GM21360 (cell line): ENCODE measurements around the gene SMARCA4.

Experiments
- ATAC-seq: cut with Tn5 transposase; IDR thresholded peaks from one replicate; pipeline ENCODE4 v1.9.1; 2021; ENCODE audit warnings: mild to moderate bottlenecking, moderate library complexity; ENCODE audit not compliant: unreplicated experiment

The SMARCA4 gene

DNA sequence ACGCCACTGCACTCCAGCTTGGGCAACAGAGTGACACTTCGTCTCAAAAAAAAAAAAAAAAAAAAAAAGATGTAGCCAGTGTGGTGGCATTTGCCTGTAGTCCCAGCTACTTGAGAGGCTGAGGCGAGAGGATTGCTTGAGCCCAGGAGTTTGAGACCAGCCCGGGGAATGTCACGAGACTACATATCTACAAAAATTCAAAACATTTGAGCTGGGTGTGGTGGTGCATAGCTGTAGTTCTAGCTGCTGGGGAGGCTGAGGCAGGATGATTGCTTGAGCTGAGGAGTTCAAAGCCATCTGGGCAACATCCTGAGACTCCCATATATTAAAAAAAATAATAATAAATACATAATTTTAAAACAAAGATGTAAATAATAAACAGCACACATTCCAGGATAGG lies 46.6 kb downstream of the SMARCA4 start:
- no peak for ATAC-seq

DNA sequence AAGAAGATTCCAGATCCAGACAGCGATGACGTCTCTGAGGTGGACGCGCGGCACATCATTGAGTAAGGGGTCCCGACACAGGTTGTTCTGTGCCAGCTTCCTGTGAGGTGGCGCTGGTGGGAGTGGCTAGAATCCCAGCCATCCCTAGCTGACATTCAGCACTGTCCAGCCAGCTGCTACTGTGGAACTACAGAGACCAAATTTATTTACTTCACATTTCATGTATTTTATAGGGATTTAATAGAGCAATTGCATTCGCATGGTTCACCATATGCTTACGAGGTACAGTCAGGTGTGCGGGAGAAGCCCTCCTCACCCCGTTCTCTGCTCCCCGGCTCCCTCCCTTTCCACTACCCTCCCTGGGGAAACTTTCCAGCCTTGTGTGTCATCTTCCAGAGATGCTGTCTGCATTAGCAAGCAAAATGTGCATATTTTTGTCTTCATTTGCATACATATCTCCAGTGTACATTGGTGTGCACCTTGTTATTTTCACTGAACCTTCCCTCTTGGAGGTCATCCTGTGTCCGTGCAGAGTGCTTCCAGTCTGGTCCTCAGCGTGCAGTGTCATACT lies 47.2 kb downstream of the SMARCA4 start:
- ATAC-seq: no peak

DNA sequence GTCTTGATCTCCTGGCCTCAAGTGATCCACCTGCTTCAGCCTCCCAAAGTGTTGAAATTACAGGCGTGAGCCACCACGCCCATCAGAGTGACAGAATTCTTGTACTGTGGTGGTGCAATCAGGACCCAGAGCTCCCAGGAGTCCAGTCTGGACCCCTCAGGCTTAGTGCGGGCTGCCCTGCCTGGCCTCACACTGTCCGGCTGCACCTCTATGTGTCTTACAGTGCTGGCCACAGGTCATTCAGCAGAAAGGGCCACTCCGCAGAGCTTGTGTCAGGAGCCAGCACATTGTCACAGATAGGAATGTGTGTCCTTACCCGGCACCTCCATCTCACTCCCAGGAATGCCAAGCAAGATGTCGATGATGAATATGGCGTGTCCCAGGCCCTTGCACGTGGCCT lies 49.2 kb downstream of the SMARCA4 start:
- ATAC-seq: no peak

DNA sequence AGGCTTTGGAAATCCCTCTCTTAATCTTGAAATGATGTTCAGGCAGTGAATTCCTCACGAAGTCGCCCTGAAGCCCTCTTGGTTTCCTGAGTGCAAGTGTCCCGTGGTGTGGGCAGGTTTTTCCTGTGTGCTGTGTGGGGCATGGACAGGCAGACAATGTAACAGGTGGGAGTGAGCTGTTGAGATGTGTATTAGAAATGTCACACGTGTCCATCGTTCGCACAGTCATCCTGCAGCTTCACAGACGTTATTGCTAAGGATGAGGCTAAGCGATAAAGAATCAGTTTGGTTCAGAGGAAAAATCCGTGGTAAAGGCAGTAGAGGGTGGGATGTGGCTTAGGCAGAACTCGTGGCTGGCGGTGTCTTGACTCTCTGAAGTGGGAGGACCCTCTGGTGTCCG lies 51.7 kb downstream of the SMARCA4 start:
- ATAC-seq: no peak

DNA sequence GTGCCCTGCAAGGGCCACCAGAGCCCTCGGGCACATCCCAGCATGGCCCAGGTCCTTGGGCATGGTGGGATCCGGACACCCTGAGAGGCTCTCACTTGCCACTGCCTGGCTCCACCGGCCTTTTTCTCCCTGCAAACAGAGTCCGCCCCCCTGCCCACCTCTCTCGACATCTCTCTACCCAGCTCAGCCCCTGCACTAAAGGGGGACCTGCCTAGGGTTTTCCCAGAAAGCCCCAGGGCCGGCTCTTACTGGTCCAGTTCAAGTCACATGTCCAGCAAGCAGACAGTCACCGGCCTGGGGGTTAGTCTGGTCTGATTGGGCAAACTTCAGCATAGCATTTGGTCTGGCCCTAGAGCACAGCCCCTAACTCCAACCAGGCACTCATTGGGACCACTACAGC lies 52.9 kb downstream of the SMARCA4 start:
- no peak for ATAC-seq

DNA sequence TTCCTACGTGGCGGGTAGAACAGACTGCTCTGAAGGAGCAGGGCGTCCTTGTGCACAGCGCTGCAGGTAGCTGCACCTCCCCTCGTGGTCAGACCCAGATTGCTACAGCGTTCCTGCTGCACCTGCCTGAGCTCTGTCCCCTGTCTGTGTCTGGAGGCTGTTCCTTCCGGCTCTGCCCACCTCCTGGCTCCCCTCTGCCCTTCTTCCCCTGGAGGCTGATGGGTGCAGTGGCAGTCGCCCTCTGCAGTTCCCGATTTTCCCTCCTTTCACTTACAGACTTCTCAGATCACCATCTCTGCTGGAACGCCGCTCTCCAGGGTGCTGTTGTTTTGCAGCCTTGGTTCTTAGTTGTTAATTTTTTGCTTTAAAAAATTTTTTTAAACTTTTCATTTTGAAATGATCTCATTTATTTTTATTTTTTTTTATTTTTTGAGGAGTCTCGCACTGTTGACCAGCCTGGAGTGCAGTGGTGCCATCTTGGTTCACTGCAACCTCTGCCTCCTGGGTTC lies 53.6 kb downstream of the SMARCA4 start:
- no peak for ATAC-seq

DNA sequence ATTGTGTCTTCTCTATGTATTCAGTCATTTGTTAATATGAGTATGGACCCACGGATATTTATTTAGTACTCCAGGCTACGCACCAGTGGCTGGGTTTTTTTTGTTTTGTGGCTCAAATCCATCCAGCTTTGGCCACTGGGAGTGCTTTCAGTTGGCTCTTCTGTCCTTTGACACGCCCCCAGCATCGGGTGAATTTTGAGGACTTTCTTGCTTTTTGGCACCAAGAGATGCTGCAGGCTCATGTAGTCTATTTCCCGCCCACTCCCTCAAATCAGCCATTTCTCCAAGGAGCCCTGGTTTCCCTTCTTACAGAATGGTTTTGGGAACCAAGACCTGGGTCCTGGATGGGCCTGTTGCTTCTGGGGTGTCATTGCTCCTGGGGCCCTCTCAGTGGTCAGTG lies 55.8 kb downstream of the SMARCA4 start:
- ATAC-seq: no peak

DNA sequence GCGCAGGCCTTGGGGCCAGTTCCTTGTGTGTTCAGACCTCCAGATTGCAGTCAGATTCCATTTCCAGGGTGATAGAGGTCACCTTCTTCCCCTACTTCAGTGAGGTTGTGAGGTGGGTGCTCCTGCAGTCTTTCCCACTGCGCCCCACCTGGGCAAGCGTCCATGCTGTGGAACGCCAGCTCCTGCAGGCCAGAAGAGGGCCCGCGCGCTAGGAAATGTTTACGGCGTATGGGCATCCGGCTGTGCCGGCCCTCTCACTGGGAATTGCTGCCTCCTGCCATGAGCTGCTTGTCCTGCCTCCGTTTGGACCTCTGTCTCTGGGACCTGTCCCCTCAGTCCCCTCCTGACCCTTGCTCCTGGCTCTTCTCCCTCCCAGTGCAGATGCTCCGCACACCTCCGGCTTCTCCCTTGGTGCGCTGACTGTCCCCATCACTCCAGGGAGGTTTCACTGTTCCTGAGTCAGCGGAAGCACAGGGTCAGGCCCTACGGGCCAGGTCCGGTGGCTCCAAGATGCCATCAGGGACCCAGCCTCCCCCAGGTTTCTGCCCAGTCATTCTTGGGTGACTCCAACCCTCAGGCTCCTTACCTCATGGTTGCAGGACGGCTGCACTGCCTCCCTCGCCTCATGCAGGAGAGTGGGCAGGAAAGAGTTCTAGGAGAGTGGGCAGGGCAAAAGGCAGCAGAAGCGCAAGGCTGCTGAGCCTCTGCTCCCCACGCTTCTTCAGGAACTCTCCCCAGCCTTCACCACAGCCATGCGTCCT lies 56.6 kb downstream of the SMARCA4 start:
- no peak for ATAC-seq

DNA sequence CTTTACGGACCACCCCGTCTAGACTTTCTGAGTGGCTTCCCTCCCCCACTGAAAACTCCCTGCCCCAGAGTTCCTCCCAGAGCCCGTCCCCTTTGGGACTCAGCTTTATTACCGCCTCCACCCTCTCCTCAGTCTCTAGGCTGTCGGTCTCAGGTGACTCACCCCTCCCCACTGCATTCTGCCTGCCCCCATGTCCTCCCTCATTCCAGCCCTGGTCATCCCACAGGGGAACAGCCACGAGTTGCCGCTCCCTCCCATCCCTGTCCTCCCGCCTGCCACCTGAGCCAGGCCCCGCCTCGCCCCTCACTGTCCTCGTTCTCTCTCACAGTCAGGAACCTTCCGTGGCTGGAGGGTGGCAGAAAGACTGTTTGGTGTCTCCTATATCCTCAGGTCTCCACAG lies 57.3 kb downstream of the SMARCA4 start:
- no peak for ATAC-seq

DNA sequence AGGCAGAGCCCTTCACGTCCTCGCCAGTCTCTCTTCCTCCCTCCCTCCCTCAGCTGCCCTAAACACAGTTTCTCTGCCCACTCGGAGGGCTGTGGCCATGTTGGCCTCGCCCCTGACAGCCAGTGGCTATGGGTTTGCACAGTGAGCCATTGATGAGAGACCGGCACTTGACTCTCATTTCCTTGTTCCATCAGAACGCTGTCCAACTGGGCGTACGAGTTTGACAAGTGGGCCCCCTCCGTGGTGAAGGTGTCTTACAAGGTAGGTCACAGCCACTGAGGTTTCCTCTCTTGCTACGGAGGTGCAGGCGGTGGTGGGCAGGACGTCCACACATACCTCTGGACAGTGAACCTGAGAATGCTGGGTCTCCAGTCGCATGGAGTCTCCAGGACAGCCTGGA lies 57.9 kb downstream of the SMARCA4 start:
- no peak for ATAC-seq

DNA sequence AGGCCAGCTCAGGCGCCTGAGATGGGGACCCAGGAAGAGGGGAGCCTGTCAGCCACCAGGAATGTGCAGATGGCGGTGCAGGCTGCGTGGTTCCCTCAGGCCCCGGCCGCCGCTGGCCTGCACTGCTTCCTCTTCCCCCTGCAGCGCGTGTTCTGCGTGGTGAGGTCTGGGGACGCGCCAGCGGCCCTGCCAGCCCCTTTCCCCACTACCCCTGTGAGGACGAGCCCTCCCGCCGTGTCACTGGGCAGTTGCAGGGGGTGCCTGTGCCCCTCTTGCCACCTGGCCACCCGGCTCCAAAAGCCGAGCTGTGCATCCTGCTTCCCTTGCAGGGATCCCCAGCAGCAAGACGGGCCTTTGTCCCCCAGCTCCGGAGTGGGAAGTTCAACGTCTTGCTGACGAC lies 58.4 kb downstream of the SMARCA4 start:
- no peak for ATAC-seq

DNA sequence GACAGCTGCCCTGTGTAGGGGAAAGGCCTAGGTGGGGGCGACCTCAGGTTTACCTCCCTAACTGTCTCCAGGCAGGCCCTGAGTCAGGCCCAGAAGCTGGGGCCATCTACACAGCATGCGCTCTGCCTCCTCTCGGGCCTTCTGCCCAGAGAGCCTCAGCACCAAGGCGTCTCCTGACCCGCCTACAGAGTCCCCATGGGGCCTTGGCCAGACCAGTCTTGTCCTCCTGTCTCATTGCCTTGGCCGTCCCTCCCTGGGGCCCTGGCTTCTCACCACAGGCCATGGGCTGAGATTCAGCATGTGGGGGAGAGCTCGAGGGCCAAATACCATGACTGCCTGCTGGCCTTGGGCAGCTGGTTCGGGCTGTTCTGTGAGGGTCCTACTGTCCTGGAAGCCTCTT lies 59.0 kb downstream of the SMARCA4 start:
- ATAC-seq: no peak

DNA sequence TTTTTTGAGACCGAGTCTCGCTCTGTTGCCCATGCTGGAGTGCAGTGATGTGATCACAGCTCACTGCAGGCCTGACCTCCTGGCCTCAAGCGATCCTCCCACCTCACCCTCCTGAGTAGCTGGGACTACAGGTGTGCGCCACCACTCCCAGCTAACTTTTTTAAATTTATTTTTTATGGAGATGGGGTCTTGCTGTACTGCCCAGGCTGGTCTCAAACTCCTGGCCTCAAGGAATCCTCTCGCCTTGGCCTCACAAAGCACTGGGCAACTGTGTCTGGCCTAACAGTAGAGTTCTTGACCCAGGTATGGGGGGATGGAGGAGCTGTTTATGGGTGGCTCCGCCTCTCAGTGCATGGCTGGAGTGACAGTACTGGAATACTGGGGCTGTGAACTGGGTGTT lies 59.6 kb downstream of the SMARCA4 start:
- no peak for ATAC-seq

DNA sequence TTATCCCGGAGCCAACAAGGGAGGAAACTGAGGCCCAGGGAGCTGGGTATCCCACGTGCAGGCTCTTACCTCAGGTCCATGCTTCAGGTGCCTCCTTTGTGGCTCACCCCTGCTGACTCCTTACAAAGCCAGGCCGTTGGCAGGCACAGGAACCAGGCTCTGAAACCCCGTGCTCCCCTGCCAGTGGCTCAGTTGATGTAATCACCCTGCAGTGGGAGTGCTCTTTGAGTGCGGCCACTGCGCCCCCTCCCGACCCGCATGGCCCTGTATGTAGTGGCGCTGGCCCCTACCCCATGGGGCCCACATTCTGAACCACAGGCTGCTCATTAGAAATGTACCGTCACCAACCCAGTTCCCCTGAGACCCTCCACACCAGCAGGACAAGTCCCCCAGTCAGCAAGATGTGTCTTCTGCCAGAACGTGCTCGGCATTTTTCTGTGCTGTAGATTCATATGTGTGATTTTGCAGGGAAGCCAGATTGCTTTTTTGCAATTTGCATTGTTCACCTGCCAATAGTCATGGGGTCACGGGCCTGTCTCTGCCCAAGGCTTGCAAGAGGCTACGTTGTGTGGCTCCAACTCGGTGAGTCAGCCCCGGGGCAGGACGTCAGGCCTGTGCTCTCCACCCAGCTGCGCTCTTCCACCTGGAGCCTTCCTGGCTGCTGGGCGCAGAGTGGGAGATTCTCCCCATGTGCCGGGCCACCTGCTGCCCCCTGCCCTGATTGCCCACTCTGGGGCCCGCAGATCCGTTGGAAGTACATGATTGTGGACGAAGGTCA lies 60.3 kb downstream of the SMARCA4 start:
- ATAC-seq: no peak

DNA sequence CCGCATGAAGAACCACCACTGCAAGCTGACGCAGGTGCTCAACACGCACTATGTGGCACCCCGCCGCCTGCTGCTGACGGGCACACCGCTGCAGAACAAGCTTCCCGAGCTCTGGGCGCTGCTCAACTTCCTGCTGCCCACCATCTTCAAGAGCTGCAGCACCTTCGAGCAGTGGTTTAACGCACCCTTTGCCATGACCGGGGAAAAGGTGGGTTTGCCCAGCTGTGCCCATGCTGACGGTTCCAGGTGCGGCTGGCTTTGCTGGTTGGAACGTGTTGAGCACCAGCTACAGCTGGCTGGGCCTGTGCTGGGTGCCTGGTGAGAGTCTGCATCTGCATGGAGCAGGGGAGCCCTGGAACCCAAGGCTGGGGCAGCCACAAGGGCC lies 60.9 kb downstream of the SMARCA4 start:
- ATAC-seq: no peak

DNA sequence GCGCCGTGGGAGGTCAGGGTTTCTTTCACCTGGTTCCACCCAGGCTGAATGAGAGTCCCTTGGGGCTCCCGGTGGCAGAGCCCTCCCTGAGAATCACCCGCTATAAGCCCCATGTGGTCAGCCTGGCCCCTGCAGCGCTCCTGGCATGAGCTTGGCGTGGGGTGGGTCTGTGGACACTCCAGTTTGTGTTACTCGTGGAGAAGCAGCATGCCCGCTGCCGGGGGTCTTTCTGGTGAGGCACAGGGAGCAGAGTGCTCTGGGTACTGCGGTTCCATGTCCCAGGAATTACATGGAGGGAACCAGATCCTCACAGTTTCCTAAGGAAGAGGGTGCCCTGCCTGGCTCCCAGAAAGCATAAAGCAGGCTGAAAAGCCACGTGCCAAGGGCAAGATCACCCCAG lies 62.2 kb downstream of the SMARCA4 start:
- ATAC-seq: no peak

DNA sequence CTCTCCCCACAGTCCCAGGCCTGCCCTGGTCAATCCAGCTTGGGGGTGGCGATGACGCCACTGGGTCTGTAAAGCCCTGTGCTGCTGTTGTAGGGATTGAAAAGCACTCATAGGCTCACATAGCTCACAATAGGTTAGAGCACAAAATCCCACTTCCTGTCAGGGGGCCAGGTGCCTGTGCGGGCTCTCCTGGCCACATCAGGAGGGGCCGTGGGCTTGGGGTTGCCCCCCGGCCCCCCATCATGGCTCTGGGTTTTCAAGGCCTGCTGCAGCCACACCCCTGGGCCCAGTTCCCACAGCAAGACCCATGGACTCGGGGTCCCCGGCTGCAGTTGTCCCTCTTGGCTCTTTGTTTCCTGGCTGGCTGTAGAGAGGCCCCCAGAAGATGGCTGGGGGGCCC lies 62.9 kb downstream of the SMARCA4 start:
- no peak for ATAC-seq

DNA sequence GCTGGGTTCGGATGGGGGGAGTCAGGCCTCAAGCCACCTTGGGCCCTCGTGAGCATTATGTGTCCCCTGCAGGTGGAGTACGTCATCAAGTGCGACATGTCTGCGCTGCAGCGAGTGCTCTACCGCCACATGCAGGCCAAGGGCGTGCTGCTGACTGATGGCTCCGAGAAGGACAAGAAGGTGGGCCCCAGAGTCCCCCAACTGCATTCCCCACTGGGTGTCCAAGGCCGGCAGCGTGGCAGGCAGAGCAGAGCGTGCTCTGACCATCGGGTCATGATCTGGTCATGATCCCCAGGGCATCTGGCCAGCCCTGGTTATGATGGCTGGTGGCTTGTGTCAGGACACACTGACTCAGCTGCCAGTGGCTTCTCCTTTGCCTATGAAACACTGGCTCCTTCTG lies 63.4 kb downstream of the SMARCA4 start:
- no peak for ATAC-seq

DNA sequence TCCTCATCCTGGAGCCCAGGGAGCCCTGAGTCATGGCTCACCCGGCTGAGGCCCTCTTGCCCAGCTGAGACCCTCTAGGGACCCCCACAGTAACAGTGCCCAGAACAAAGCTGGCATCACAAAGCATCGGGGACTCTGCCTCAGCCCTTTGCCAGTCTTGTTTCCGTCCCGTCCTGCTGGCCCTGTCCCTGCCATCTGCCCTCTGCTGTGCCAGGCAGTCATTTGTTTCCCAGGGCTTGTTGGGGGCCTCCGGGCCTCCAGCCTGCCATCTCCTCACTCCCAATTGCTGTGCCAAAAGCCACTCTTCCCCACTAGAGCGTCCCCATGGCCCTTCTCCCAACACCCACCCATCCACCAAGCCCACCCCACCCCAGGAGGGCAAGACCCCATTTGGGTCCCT lies 64.2 kb downstream of the SMARCA4 start:
- ATAC-seq: no peak

DNA sequence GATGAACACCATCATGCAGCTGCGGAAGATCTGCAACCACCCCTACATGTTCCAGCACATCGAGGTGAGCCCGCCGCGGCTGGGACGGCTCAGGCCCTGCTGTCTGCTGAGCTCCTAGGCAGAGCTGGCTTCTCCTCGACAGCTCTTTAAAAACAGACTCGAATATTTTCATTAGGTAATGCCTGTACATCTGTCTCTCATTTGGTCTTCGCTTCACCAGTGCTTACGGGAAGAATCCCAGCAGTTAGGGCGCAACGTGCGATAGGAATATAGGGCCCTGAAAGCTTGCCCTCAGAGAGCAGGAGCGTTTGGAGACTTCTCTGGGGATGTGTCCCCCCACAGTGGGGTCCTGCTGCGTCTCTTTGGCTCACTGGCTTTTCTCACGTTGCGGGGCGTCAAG lies 64.6 kb downstream of the SMARCA4 start:
- ATAC-seq: no peak

DNA sequence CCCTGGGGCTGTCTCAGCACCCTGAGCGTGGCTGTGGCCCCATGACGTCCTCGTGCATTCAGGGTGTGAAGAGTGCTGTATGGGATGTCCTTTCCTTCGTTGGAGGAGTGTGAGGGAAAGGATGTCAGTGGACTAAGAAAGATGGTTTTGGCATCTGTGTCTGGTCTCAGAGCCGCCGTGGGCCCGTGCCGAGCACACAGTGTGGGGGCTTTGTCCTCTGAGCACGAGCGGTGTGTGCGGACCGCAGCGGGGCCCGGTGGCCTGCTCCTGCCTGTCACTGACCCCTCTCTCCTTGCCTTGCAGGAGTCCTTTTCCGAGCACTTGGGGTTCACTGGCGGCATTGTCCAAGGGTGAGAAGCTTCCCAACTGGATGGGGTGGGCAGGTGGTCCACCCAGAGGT lies 65.2 kb downstream of the SMARCA4 start:
- no peak for ATAC-seq

DNA sequence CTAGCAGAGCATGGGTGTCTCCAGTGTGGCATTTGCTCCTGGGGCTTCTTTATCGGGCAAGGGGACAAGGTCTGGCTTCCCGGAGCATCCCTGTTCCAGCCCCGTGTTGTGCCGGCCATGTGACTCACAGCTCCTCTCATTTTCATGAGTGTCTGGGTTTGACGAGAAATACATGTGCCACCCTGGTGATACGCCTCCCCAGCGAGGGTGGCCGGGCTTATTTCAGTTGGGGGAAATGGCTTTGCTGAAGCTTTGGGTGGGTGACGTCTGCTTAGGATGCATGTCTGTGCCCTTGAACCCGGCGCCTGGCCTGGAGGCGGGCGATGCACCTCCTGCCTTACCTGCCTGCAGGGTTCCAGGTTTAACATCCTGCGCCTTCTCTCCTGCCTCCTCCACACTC lies 66.6 kb downstream of the SMARCA4 start:
- no peak for ATAC-seq
